GM21360 (cell line): ENCODE data around the gene G6PD.
"Not testable (repeated sequence)": the region's sequence is repeated elsewhere in the genome, so short reads cannot be mapped to it uniquely, and the experiment has no call there.

Source experiments
- ATAC-seq: cut with Tn5 transposase; IDR thresholded peaks from one replicate; pipeline ENCODE4 v1.9.1; 2021; ENCODE audit warnings: mild to moderate bottlenecking, moderate library complexity; ENCODE audit not compliant: unreplicated experiment

Gene G6PD

GRCh38 chrX:154545673-154546274 lies 872 bp downstream of the G6PD start:
- no peak for ATAC-seq

GRCh38 chrX:154542723-154543424 lies 3.8 kb downstream of the G6PD start:
- ATAC-seq, result no peak

- ATAC-seq, result no peak
Measured at GRCh38 chrX:154541896-154542722, 4.5 kb downstream of the G6PD start.

GRCh38 chrX:154541589-154541895 lies 5.1 kb downstream of the G6PD start:
- ATAC-seq, result no peak

- ATAC-seq, result no peak
Measured at GRCh38 chrX:154540897-154541535, 5.6 kb downstream of the G6PD start.

- ATAC-seq, result not testable (repeated sequence)
Measured at GRCh38 chrX:154540365-154540764, 6.3 kb downstream of the G6PD start.

- no peak for ATAC-seq
Measured at GRCh38 chrX:154539077-154539476, 7.6 kb downstream of the G6PD start.

GRCh38 chrX:154535892-154536291 lies 10.8 kb downstream of the G6PD start:
- no peak for ATAC-seq

GRCh38 chrX:154534526-154535322 lies 11.9 kb downstream of the G6PD start:
- ATAC-seq, result peak; percentile 90

GRCh38 chrX:154532690-154533089 lies 14.0 kb downstream of the G6PD start:
- no peak for ATAC-seq

- no peak for ATAC-seq
Measured at GRCh38 chrX:154531626-154532025, 15.0 kb downstream of the G6PD start.

- ATAC-seq, result no peak
Measured at GRCh38 chrX:154530286-154530685, 16.4 kb downstream of the G6PD start.

- no peak for ATAC-seq
Measured at GRCh38 chrX:154529206-154529612, 17.4 kb downstream of the G6PD start.

- ATAC-seq, result peak; percentile 51
Measured at GRCh38 chrX:154526901-154527675, 19.6 kb downstream of the G6PD start.

- ATAC-seq, result no peak
Measured at GRCh38 chrX:154525606-154526490, 20.8 kb downstream of the G6PD start.

GRCh38 chrX:154519389-154519788 lies 27.3 kb downstream of the G6PD start:
- ATAC-seq, result no peak

- ATAC-seq, result no peak
Measured at GRCh38 chrX:154517101-154517781, 29.4 kb downstream of the G6PD start.

- ATAC-seq, result no peak
Measured at GRCh38 chrX:154516656-154517100, 30.0 kb downstream of the G6PD start.
